ENCODE data around the gene SEC11A.
"Not testable (repeated sequence)": the region's sequence is repeated elsewhere in the genome, so short reads cannot be mapped to it uniquely, and the experiment has no call there.

The SEC11A gene

DNA sequence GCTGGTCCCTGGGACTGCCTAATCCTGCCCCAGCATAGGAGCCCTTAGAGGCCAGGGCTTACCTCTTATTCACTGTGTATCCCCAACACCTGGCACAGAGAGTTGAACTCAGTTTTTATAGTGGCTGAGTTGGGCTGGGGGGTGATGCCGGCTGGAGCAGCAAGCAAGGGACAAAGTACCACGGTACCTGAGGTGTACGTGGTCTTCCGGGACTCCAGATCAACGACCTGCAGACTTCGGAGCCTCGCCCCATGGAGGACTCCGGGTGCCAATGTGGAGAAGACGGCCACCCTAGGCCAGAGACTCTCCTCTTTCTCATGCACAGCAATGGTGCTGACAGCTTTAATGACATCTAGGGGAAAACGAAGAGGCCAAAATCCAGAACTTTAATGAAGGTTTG, 69.9 kb downstream of the SEC11A start:
- no peak overlapping the region for H3K4me3 ChIP-seq (ENCODE audit: low read length)
- H3K79me2 ChIP-seq (ENCODE audit: control insufficient read depth, low read length): no peaks in the 10 kb centered on the region
- TF ChIP-seq EZH2phosphoT487 (IDR thresholded peaks at IDR 0.05; ENCODE audit: borderline replicate concordance, low read length): no peak
- no peaks in the 10 kb centered on the region for H3K27me3 ChIP-seq (ENCODE audit: control insufficient read depth, low read length)
- H4K20me1 ChIP-seq (ENCODE audit: control insufficient read depth, insufficient read depth, low read depth, low read length): no peaks in the 10 kb centered on the region
- H3F3A ChIP-seq (ENCODE audit: control insufficient read depth, insufficient read depth): peaks cover 2% of the 10 kb centered on the region
- no peak overlapping the region for H3K27ac ChIP-seq (ENCODE audit: low read depth, low read length)
- no peak overlapping the region for H3K4me2 ChIP-seq (ENCODE audit: low read length)
- peaks cover 9% of the 10 kb centered on the region for H3K4me1 ChIP-seq (ENCODE audit: control insufficient read depth, low read length)
- peaks cover 89% of the 10 kb centered on the region for H3K36me3 ChIP-seq (ENCODE audit: control insufficient read depth, low read length)
- H3K9me2 ChIP-seq (replicated peaks; ENCODE audit: control insufficient read depth, low read length): no peaks in the 10 kb centered on the region
- no peaks in the 10 kb centered on the region for H3K9me3 ChIP-seq (ENCODE audit: control insufficient read depth, insufficient read depth, low read length)

DNA sequence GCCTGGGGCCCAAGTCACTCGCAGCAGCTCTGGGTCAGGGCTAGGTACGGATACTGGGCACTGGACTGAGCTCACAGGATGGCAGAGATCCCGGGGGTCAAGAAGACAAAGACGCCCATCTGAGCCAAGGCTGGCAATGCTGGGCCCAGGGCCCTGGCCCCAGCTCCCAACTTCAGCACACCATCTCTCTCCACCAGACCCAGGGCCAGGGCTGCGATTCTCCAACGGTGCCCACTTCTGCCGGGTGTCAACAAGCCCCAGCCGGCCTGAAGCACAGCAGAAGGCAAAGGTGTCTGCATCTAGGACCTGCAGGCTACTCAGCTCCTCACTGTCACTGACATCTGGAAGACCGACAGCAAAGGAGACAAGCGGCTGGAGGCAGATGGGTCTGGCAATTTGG, 70.4 kb downstream of the SEC11A start:
- H3F3A ChIP-seq (ENCODE audit: control insufficient read depth, insufficient read depth): peaks cover 5% of the 10 kb centered on the region
- peaks cover 88% of the 10 kb centered on the region for H3K36me3 ChIP-seq (ENCODE audit: control insufficient read depth, low read length)
- no peak overlapping the region for H3K4me3 ChIP-seq (ENCODE audit: low read length)
- H3K9me3 ChIP-seq (ENCODE audit: control insufficient read depth, insufficient read depth, low read length): no peaks in the 10 kb centered on the region
- no peaks in the 10 kb centered on the region for H3K79me2 ChIP-seq (ENCODE audit: control insufficient read depth, low read length)
- no peak overlapping the region for H3K4me2 ChIP-seq (ENCODE audit: low read length)
- no peaks in the 10 kb centered on the region for H3K27me3 ChIP-seq (ENCODE audit: control insufficient read depth, low read length)
- no peaks in the 10 kb centered on the region for H4K20me1 ChIP-seq (ENCODE audit: control insufficient read depth, insufficient read depth, low read depth, low read length)
- TF ChIP-seq EZH2phosphoT487 (IDR thresholded peaks at IDR 0.05; ENCODE audit: borderline replicate concordance, low read length): no peak
- TF ChIP-seq, protein P1, sequence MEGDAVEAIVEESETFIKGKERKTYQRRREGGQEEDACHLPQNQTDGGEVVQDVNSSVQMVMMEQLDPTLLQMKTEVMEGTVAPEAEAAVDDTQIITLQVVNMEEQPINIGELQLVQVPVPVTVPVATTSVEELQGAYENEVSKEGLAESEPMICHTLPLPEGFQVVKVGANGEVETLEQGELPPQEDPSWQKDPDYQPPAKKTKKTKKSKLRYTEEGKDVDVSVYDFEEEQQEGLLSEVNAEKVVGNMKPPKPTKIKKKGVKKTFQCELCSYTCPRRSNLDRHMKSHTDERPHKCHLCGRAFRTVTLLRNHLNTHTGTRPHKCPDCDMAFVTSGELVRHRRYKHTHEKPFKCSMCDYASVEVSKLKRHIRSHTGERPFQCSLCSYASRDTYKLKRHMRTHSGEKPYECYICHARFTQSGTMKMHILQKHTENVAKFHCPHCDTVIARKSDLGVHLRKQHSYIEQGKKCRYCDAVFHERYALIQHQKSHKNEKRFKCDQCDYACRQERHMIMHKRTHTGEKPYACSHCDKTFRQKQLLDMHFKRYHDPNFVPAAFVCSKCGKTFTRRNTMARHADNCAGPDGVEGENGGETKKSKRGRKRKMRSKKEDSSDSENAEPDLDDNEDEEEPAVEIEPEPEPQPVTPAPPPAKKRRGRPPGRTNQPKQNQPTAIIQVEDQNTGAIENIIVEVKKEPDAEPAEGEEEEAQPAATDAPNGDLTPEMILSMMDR (IDR thresholded peaks at IDR 0.05; ENCODE audit: low read depth, low read length, poor library complexity, severe bottlenecking): no peak
- H3K27ac ChIP-seq (ENCODE audit: low read depth, low read length): no peak overlapping the region
- H3K9me2 ChIP-seq (replicated peaks; ENCODE audit: control insufficient read depth, low read length): no peaks in the 10 kb centered on the region
- peaks cover 9% of the 10 kb centered on the region for H3K4me1 ChIP-seq (ENCODE audit: control insufficient read depth, low read length)

DNA sequence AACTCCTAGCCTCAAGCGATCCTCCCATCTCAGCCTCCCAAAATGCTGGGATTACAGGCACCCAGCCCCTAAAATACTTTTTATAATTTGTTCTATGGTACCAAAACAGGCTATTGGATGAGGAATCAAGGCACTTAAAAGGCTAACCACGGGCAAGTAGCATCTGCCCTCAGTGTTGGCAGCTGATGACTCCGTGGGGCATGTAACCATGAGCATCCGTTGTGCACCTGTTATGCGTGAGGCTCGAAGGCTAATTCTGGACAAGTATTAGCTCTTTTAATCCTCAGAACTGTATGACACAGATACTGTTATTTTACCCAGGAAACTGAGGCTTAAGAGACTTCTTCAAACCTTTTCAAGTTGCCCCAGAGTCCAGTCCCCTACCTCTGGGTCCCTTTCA, 72.1 kb downstream of the SEC11A start:
- Histone ChIP-seq H3F3A (ENCODE audit: control insufficient read depth, insufficient read depth) (peaks cover 5% of the 10 kb centered on the region), H4K20me1 (ENCODE audit: control insufficient read depth, insufficient read depth, low read depth, low read length) (no peaks in the 10 kb centered on the region), H3K27me3 (ENCODE audit: control insufficient read depth, low read length) (no peaks in the 10 kb centered on the region), H3K79me2 (ENCODE audit: control insufficient read depth, low read length) (no peaks in the 10 kb centered on the region), H3K9me2 (replicated peaks; ENCODE audit: control insufficient read depth, low read length) (no peaks in the 10 kb centered on the region), H3K36me3 (ENCODE audit: control insufficient read depth, low read length) (peaks cover 91% of the 10 kb centered on the region), H3K4me2 (ENCODE audit: low read length) (no peak overlapping the region), H3K4me3 (ENCODE audit: low read length) (no peak overlapping the region), H3K9me3 (ENCODE audit: control insufficient read depth, insufficient read depth, low read length) (no peaks in the 10 kb centered on the region), H3K4me1 (ENCODE audit: control insufficient read depth, low read length) (peaks cover 9% of the 10 kb centered on the region), H3K27ac (ENCODE audit: low read depth, low read length) (no peak overlapping the region)
- TF ChIP-seq, protein P1 (IDR thresholded peaks at IDR 0.05; ENCODE audit: low read depth, low read length, poor library complexity, severe bottlenecking): no peak

DNA sequence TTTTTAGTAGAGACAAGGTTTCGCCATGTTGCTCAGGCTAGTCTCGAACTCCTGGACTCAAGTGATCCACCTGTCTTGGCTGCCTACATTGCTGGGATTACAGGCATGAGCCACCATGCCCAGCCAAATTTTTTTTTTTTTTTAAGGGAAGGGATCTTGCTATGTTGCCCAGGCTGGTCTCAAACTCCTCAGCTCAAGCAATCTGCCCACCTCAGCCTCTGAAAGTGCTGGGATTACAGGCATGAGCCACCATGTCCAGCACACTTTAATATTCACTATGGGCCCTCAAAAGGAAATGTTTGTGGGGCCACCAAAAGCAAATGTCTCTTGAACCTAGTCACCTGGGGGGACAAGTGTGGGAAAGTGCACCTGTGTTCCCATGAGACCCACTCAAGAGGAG, 73.3 kb downstream of the SEC11A start:
- H4K20me1 ChIP-seq (ENCODE audit: control insufficient read depth, insufficient read depth, low read depth, low read length); H3K79me2 ChIP-seq (ENCODE audit: control insufficient read depth, low read length); H3K4me1 ChIP-seq (ENCODE audit: control insufficient read depth, low read length); H3K9me3 ChIP-seq (ENCODE audit: control insufficient read depth, insufficient read depth, low read length); H3K4me3 ChIP-seq (ENCODE audit: low read length); H3F3A ChIP-seq (ENCODE audit: control insufficient read depth, insufficient read depth); H3K4me2 ChIP-seq (ENCODE audit: low read length); H3K27me3 ChIP-seq (ENCODE audit: control insufficient read depth, low read length); H3K27ac ChIP-seq (ENCODE audit: low read depth, low read length); H3K9me2 ChIP-seq (replicated peaks; ENCODE audit: control insufficient read depth, low read length): not testable (repeated sequence)
- H3K36me3 ChIP-seq (ENCODE audit: control insufficient read depth, low read length): peaks cover 89% of the 10 kb centered on the region

DNA sequence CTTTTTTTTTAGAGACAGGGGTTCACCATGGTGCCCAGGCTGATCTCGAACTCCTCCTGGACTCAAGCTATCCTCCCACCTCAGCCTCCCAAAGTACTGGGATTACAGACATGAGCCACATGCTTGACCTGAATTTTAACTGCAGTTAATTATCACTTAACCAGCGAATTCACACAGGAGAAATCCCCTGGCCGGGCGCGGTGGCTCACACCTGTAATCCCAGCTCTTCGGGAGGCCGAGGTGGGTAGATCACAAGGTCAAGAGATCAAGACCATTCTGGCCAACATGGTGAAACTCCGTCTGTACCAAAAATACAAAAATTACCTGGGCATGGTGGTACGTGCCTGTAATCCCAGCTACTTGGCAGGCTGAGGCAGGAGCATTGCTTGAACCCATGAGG, 74.1 kb downstream of the SEC11A start:
- H3K36me3 ChIP-seq (ENCODE audit: control insufficient read depth, low read length): peaks cover 82% of the 10 kb centered on the region
- not testable (repeated sequence) for H3F3A ChIP-seq (ENCODE audit: control insufficient read depth, insufficient read depth); H3K4me1 ChIP-seq (ENCODE audit: control insufficient read depth, low read length); H3K9me3 ChIP-seq (ENCODE audit: control insufficient read depth, insufficient read depth, low read length); H3K79me2 ChIP-seq (ENCODE audit: control insufficient read depth, low read length); H3K4me2 ChIP-seq (ENCODE audit: low read length); H3K27ac ChIP-seq (ENCODE audit: low read depth, low read length); H4K20me1 ChIP-seq (ENCODE audit: control insufficient read depth, insufficient read depth, low read depth, low read length); H3K27me3 ChIP-seq (ENCODE audit: control insufficient read depth, low read length); H3K4me3 ChIP-seq (ENCODE audit: low read length); H3K9me2 ChIP-seq (replicated peaks; ENCODE audit: control insufficient read depth, low read length)

Measured in DOHH2 (cell line).